ENCODE results near the gene GON4L. TPM values are rescaled to one million over a fixed set of nuclear protein-coding genes. Genes with fewer than 3 reads are reported as not detected.

Gene GON4L
- total and polyA plus RNA-seq, 2 of the 4 experiments (the other 2 are of a cell fraction): 21.2 to 30.3 TPM

DNA sequence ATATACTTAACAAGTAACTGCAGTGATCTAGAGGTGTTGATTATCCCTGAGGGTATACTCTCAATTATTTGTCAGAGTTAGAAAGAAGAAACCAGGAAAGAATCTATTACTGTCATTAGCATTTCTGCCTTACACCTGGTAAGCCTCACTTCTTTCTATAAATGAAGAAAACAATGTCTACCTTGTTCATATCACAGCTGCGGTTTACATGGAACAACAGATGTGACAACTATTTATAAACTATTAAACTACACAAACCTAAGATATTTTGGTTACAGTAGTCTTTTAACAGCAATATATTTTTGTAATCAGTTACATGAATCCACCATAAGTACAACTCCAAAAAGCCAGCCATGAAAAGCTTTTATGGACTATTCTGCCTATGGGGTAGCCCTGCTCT, 40.7 kb downstream of the GON4L start:
- no peak overlapping the region for H2BK20ac ChIP-seq (ENCODE audit: low read depth, low read length)
- no peak overlapping the region for H3K23ac ChIP-seq (ENCODE audit: low read depth, low read length)
- POLR2A ChIA-PET (ENCODE audit: unreplicated experiment): no interaction called here
- no peak overlapping the region for H3K18ac ChIP-seq (ENCODE audit: low read depth, low read length)
- ATAC-seq (ENCODE audit: low read depth) (no peak), DNase-seq (no peak)
- no peak overlapping the region for H4K5ac ChIP-seq (ENCODE audit: low read depth, low read length)
- H3K56ac ChIP-seq (ENCODE audit: extremely low read depth, insufficient read depth, low read length): no peak overlapping the region
- no TSS peak for BruUV-seq (replicated peaks)
- peaks cover 40% of the 10 kb centered on the region for H3K36me3 ChIP-seq (ENCODE audit: control insufficient read depth, insufficient read depth, low read length)
- H4K8ac ChIP-seq (ENCODE audit: low read depth in 2 of 2, low read length in 2 of 2): no peak overlapping the region
- peaks cover 5% of the 10 kb centered on the region; the same call in 1 of the 2 replicates for H3K9me1 ChIP-seq (ENCODE audit: insufficient read depth, low read length)
- H4K91ac ChIP-seq (ENCODE audit: insufficient read depth, low read depth, low read length): no peak overlapping the region
- dilution Hi-C loops (cut with HindIII; ENCODE audit: low sequenced_read_pairs, unreplicated experiment): no loop called here
- in situ Hi-C loops (cut with MboI; ENCODE audit: low sequenced_read_pairs): no loop called here
- TF ChIP-seq POLR2A (IDR thresholded peaks at IDR 0.05; ENCODE audit: low read depth, low read length): no peak
- TF ChIP-seq RAD21 (IDR thresholded peaks at IDR 0.05; ENCODE audit: low read length): no peak
- no peak for TF ChIP-seq RCOR1 (IDR thresholded peaks at IDR 0.05; ENCODE audit: insufficient replicate concordance, low read length)
- TF ChIP-seq, protein P1, sequence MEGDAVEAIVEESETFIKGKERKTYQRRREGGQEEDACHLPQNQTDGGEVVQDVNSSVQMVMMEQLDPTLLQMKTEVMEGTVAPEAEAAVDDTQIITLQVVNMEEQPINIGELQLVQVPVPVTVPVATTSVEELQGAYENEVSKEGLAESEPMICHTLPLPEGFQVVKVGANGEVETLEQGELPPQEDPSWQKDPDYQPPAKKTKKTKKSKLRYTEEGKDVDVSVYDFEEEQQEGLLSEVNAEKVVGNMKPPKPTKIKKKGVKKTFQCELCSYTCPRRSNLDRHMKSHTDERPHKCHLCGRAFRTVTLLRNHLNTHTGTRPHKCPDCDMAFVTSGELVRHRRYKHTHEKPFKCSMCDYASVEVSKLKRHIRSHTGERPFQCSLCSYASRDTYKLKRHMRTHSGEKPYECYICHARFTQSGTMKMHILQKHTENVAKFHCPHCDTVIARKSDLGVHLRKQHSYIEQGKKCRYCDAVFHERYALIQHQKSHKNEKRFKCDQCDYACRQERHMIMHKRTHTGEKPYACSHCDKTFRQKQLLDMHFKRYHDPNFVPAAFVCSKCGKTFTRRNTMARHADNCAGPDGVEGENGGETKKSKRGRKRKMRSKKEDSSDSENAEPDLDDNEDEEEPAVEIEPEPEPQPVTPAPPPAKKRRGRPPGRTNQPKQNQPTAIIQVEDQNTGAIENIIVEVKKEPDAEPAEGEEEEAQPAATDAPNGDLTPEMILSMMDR (conservative IDR thresholded peaks at IDR 0.05; ENCODE audit: low read depth, low read length): no peak
- H3K79me1 ChIP-seq (ENCODE audit: low read depth in 1 of 2, low read length in 2 of 2): peaks cover 0 to 9% of the 10 kb centered on the region in 2 experiments; a peak in 2 of 4 replicates
- no peak overlapping the region for H3K9ac ChIP-seq (ENCODE audit: low read depth, low read length)
- no peaks in the 10 kb centered on the region for H3K4me1 ChIP-seq (ENCODE audit: control insufficient read depth, insufficient read depth, low read length)
- intact Hi-C loops (cut with micrococcal nuclease): no loop called here
- H2AK9ac ChIP-seq (replicated peaks; ENCODE audit: low read depth, low read length, poor library complexity): no peak overlapping the region
- CTCF ChIA-PET: no interaction called here
- H2BK120ac ChIP-seq (ENCODE audit: low read depth, low read length): no peak overlapping the region
- H3K4me3 ChIP-seq (ENCODE audit: insufficient read depth, low read depth, low read length): no peak overlapping the region
- no peak overlapping the region for H3K27ac ChIP-seq (ENCODE audit: insufficient read depth, low read length)
- no peak overlapping the region for H3K4ac ChIP-seq (ENCODE audit: low read depth, low read length)
- no peak overlapping the region for H2AFZ ChIP-seq (replicated peaks; ENCODE audit: low read length, poor library complexity)
- no peak overlapping the region for H3K14ac ChIP-seq (replicated peaks; ENCODE audit: low read depth, low read length)
- H3K27me3 ChIP-seq (ENCODE audit: control insufficient read depth, insufficient read depth, low read length): no peaks in the 10 kb centered on the region
- no peak overlapping the region for H3K4me2 ChIP-seq (ENCODE audit: low read depth, low read length)
- H2BK15ac ChIP-seq (ENCODE audit: low read depth, low read length): no peak overlapping the region
- WGBS, 2 experiments (ENCODE audit: extremely low coverage in 2 of 2, insufficient read length in 1 of 2): no CpG with 5 or more reads among the region's 1 CpG
- H4K20me1 ChIP-seq (ENCODE audit: insufficient read depth, low read length): no peaks in the 10 kb centered on the region
- no peak overlapping the region for H2BK5ac ChIP-seq (ENCODE audit: low read depth, low read length, poor library complexity, severe bottlenecking)
- H2AK5ac ChIP-seq (ENCODE audit: low read depth, low read length): no peak overlapping the region
- H3K9me3 ChIP-seq (ENCODE audit: control insufficient read depth, insufficient read depth, low read length): no peaks in the 10 kb centered on the region

Measured in IMR-90 (cell line).